Mesenchymal stem cell (in vitro differentiated cells and primary cell): ENCODE data around the gene ADGRF3. TPM values are rescaled to one million over a fixed set of nuclear protein-coding genes. Genes with fewer than 3 reads are reported as not detected.

Source experiments
- DNase-seq: peaks from one replicate; pipeline ENCODE4 v3.0.0-alpha.2; 2013
- H2AFZ ChIP-seq: one replicate; pipeline ENCODE4 v1.6.1; 2013; ENCODE audit warnings: low read depth, mild to moderate bottlenecking, control low read depth, inconsistent platforms, low read length, moderate library complexity
- H2AK5ac ChIP-seq: 2 replicates; pipeline ENCODE4 v1.6.1; 2013; ENCODE audit warnings: low read length, moderate library complexity, mild to moderate bottlenecking, inconsistent platforms; ENCODE audit not compliant: severe bottlenecking
- H2BK120ac ChIP-seq: one replicate; pipeline ENCODE4 v1.6.1; 2013; ENCODE audit warnings: low read depth, mild to moderate bottlenecking, inconsistent platforms, low read length, moderate library complexity
- H2BK12ac ChIP-seq, 2 experiments: one replicate each; pipeline ENCODE4 v1.6.1; 2013; ENCODE audit warnings: inconsistent platforms in 2 of 2, low read length in 2 of 2, mild to moderate bottlenecking in 2 of 2, moderate library complexity in 2 of 2, control low read depth in 1 of 2
- H2BK15ac ChIP-seq: one replicate; pipeline ENCODE4 v1.6.1; 2013; ENCODE audit warnings: mild to moderate bottlenecking, low read depth, inconsistent platforms; ENCODE audit not compliant: poor library complexity, severe bottlenecking
- H2BK5ac ChIP-seq: 2 replicates; pipeline ENCODE4 v1.6.1; 2013; ENCODE audit warnings: low read depth, mild to moderate bottlenecking, low read length, control low read depth, inconsistent platforms; ENCODE audit not compliant: poor library complexity, severe bottlenecking
- H3K14ac ChIP-seq, 2 experiments: one replicate each; pipeline ENCODE4 v1.6.1; 2013; ENCODE audit warnings: inconsistent platforms in 2 of 2, low read length in 2 of 2, control low read depth in 1 of 2, mild to moderate bottlenecking in 1 of 2, moderate library complexity in 1 of 2
- H3K18ac ChIP-seq, 2 experiments: one replicate each; pipeline ENCODE4 v1.6.1; 2013; ENCODE audit warnings: inconsistent platforms in 2 of 2, low read length in 2 of 2, control low read depth in 1 of 2, low read depth in 1 of 2, mild to moderate bottlenecking in 1 of 2
- H3K23ac ChIP-seq, 2 experiments: one replicate each; pipeline ENCODE4 v1.6.1; 2013; ENCODE audit warnings: inconsistent platforms in 2 of 2, low read length in 2 of 2, mild to moderate bottlenecking in 2 of 2, moderate library complexity in 2 of 2, control low read depth in 1 of 2
- H3K27ac ChIP-seq: 2 replicates; pipeline ENCODE4 v1.5.1; 2013; ENCODE audit warnings: mild to moderate bottlenecking, moderate library complexity, low read length, control low read depth, inconsistent platforms; ENCODE audit not compliant: poor library complexity, severe bottlenecking
- H3K27me3 ChIP-seq, 2 experiments: 2 replicates each; pipeline versions ENCODE4 v1.6.1 to v1.7.0; 2013; ENCODE audit warnings: low read length in 2 of 2, mild to moderate bottlenecking in 2 of 2, moderate library complexity in 2 of 2, control low read depth in 1 of 2, inconsistent platforms in 1 of 2; ENCODE audit not compliant: control insufficient read depth in 1 of 2, insufficient read depth in 1 of 2
- H3K36me3 ChIP-seq, 2 experiments: 2 replicates each; pipeline versions ENCODE4 v1.6.1 to v1.7.0; 2013; ENCODE audit warnings: low read length in 2 of 2, control low read depth in 1 of 2, inconsistent platforms in 1 of 2, low read depth in 1 of 2, mild to moderate bottlenecking in 1 of 2; ENCODE audit not compliant: insufficient read depth in 2 of 2, control insufficient read depth in 1 of 2
- H3K4ac ChIP-seq, 2 experiments: one replicate each; pipeline ENCODE4 v1.6.1; 2013; ENCODE audit warnings: inconsistent platforms in 2 of 2, low read length in 2 of 2, mild to moderate bottlenecking in 2 of 2, moderate library complexity in 2 of 2, control low read depth in 1 of 2, low read depth in 1 of 2
- H3K4me1 ChIP-seq: 2 replicates; pipeline ENCODE4 v1.6.1; 2013; ENCODE audit warnings: low read depth, low read length, control low read depth; ENCODE audit not compliant: control insufficient read depth, insufficient read depth
- H3K4me2 ChIP-seq: 2 replicates; pipeline ENCODE4 v1.6.1; 2013; ENCODE audit warnings: low read length, mild to moderate bottlenecking, inconsistent platforms; ENCODE audit not compliant: poor library complexity, severe bottlenecking
- H3K4me3 ChIP-seq, 2 experiments: 2 replicates each; pipeline versions ENCODE4 v1.5.1 to v1.7.0; 2013; ENCODE audit warnings: low read length in 2 of 2, mild to moderate bottlenecking in 2 of 2, control low read depth in 1 of 2, low read depth in 1 of 2; ENCODE audit not compliant: insufficient read depth in 1 of 2
- H3K79me1 ChIP-seq: replicated peaks from 2 replicates; pipeline ENCODE4 v1.6.1; 2013; ENCODE audit warnings: mild to moderate bottlenecking, control low read depth, low read length, inconsistent platforms; ENCODE audit not compliant: poor library complexity, severe bottlenecking
- H3K9ac ChIP-seq: 2 replicates; pipeline ENCODE4 v1.7.0; 2013; ENCODE audit warnings: mild to moderate bottlenecking, low read length, moderate library complexity
- H3K9me3 ChIP-seq: 2 replicates; pipeline ENCODE4 v1.7.0; 2013; ENCODE audit warnings: mild to moderate bottlenecking, low read length; ENCODE audit not compliant: control insufficient read depth
- H4K8ac ChIP-seq: one replicate; pipeline ENCODE4 v1.6.1; 2013; ENCODE audit warnings: inconsistent platforms, mild to moderate bottlenecking, low read length, moderate library complexity
- H4K91ac ChIP-seq: one replicate; pipeline ENCODE4 v1.6.1; 2013; ENCODE audit warnings: mild to moderate bottlenecking, low read length, inconsistent platforms
- WGBS: methylation state at CpG from one replicate; pipeline ENCODE4 v1.1.7; 2013; ENCODE audit warnings: mixed read lengths; 5-methylcytosine and 5-hydroxymethylcytosine counted together
- polyA plus RNA-seq, 2 experiments: library from polyadenylated mRNA; stranded (reverse); fragments of 200-250 nt; gene quantifications; one replicate each; pipeline ENCODE4 v1.2.3, GENCODE V29; 2013

ADGRF3 gene, protein sequence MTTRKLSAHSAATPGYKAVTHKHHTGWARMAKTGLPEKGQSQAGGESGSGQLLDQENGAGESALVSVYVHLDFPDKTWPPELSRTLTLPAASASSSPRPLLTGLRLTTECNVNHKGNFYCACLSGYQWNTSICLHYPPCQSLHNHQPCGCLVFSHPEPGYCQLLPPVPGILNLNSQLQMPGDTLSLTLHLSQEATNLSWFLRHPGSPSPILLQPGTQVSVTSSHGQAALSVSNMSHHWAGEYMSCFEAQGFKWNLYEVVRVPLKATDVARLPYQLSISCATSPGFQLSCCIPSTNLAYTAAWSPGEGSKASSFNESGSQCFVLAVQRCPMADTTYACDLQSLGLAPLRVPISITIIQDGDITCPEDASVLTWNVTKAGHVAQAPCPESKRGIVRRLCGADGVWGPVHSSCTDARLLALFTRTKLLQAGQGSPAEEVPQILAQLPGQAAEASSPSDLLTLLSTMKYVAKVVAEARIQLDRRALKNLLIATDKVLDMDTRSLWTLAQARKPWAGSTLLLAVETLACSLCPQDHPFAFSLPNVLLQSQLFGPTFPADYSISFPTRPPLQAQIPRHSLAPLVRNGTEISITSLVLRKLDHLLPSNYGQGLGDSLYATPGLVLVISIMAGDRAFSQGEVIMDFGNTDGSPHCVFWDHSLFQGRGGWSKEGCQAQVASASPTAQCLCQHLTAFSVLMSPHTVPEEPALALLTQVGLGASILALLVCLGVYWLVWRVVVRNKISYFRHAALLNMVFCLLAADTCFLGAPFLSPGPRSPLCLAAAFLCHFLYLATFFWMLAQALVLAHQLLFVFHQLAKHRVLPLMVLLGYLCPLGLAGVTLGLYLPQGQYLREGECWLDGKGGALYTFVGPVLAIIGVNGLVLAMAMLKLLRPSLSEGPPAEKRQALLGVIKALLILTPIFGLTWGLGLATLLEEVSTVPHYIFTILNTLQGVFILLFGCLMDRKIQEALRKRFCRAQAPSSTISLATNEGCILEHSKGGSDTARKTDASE
- polyA plus RNA-seq (2013, experiment 1 of 2): 0.11 TPM
- 0.10 TPM for polyA plus RNA-seq (2013, experiment 2 of 2)

DNA sequence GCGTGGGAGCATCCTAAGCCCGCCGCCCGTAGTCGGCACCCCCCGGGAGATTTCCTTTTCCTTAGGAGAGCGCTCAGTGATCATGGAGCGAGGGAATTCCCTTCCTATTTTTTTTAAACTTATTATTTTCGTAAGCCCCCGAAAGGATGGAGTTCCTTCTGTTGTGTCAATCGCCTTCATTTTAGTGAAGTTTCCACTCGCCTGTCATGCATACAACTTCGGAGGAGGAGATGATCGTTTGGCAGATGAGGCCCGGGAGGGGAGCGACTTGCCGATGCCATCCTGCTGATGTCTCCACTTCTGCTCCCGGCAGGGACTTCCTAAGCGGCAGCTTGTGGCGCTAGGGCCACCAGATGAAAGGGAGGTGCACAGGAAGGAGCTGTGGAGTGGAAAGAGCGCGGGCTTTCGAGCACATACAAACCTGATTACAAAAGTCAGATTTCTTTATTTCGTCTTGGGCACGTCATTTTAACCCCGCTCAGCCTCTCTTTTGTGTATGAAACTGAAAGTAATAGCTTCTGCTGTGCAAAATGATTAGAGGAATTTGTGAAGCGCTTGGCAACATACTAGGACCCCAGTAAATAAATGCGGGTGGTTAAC, at the start of gene ADGRF3:
ADGRF3 (minus strand) TSS at position 336 of the 600 bp plus-strand sequence. CDS start 555 bp downstream, outside the sequence.
- DNase-seq: peak; percentile 71
- H3K4me2 ChIP-seq: peak within 1 kb of the TSS; percentile 56
- H3K14ac ChIP-seq: peak within 1 kb of the TSS in 1 of 2 experiments; percentile 68
- H4K8ac ChIP-seq: peak within 1 kb of the TSS; percentile 1
- H3K9me3 ChIP-seq: no peaks in the 10 kb centered on the region
- peak within 1 kb of the TSS; percentile 91 to 100 for H3K4me3 ChIP-seq
- no peak within 1 kb of the TSS for H2BK5ac ChIP-seq
- no peak within 1 kb of the TSS for H2AK5ac ChIP-seq
- H3K9ac ChIP-seq: peak within 1 kb of the TSS; percentile 100
- H3K23ac ChIP-seq: peak within 1 kb of the TSS; percentile 49 to 89
- H2BK120ac ChIP-seq: peak within 1 kb of the TSS; percentile 30
- peak within 1 kb of the TSS in 1 of 2 experiments; percentile 72 for H3K4ac ChIP-seq
- H3K27ac ChIP-seq: peak within 1 kb of the TSS; percentile 97
- peak within 1 kb of the TSS in 1 of 2 experiments; percentile 90 for H3K18ac ChIP-seq
- H2AFZ ChIP-seq: peak within 1 kb of the TSS; percentile 66
- peaks cover 6% of the 10 kb centered on the region for H3K4me1 ChIP-seq
- H3K27me3 ChIP-seq: no peaks in the 10 kb centered on the region
- no peak within 1 kb of the TSS for H2BK15ac ChIP-seq
- 2% methylated on average over 22 of the region's 28 CpGs for WGBS
- H2BK12ac ChIP-seq: no peak within 1 kb of the TSS
- H4K91ac ChIP-seq: no peak within 1 kb of the TSS
- peaks cover 10% of the 10 kb centered on the region for H3K79me1 ChIP-seq
- H3K36me3 ChIP-seq: peaks cover 0 to 4% of the 10 kb centered on the region in 2 experiments

DNA sequence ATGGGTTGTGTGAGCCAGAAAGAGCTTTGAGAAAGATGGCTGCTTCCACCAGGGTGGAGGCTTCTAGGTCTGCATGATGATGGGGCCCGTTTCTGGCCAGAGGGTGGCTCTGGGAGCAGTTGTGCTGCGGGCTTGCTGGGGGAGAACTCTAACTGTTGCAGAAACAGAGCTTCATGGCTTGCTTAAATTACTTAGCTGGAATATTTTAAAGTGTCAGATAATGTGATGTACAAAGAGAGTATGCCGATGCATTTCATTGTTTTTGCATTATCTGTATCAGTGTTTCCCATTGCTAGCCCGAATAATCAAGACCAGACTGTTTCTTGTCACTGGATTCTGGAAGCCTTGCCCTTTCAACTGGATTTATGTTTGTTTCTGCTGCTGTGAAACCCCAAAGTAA, 48.8 kb upstream of the ADGRF3 start:
- DNase-seq: no peak
- no peak overlapping the region for H3K4ac ChIP-seq
- no peak overlapping the region for H2BK5ac ChIP-seq
- no peaks in the 10 kb centered on the region for H3K9me3 ChIP-seq
- no peak overlapping the region for H3K27ac ChIP-seq
- no peak overlapping the region for H3K4me2 ChIP-seq
- no peak overlapping the region for H3K23ac ChIP-seq
- peaks cover 4% of the 10 kb centered on the region for H3K4me1 ChIP-seq
- H3K9ac ChIP-seq: no peak overlapping the region
- H3K18ac ChIP-seq: no peak overlapping the region
- peaks cover 5% of the 10 kb centered on the region for H3K79me1 ChIP-seq
- no peak overlapping the region for H2BK120ac ChIP-seq
- no peak overlapping the region for H3K4me3 ChIP-seq
- no peak overlapping the region for H2BK12ac ChIP-seq
- WGBS: 89% methylated on average over 4 of the region's 4 CpGs
- H3K36me3 ChIP-seq: peaks cover 2 to 31% of the 10 kb centered on the region in 2 experiments
- H3K14ac ChIP-seq: no peak overlapping the region
- H3K27me3 ChIP-seq: no peaks in the 10 kb centered on the region
- no peak overlapping the region for H2BK15ac ChIP-seq
- H4K8ac ChIP-seq: no peak overlapping the region
- H2AK5ac ChIP-seq: no peak overlapping the region
- no peak overlapping the region for H4K91ac ChIP-seq
- H2AFZ ChIP-seq: no peak overlapping the region

DNA sequence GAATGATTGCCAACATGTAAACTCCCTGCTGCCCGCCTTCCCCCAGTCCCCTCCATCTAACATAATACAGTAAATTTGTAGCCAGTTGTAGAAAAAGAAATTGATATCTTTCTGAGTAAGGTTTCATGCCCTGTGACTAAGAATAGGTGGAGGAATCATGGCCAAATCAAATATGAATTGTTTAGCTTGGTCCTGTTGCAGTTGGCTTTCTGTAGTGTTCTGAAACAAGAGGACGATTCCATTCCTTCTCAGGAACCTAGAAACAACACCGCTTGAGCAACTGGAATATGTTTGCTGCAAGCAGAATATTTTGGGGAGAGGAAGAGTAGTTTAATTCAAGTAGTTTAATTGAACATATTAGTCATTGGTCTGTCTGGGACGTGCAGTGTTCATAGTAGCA, 48.1 kb upstream of the ADGRF3 start:
- H3K4me3 ChIP-seq: no peak overlapping the region
- H3K4me2 ChIP-seq: no peak overlapping the region
- H2BK120ac ChIP-seq: no peak overlapping the region
- 99% methylated on average over 3 of the region's 4 CpGs for WGBS
- no peak overlapping the region for H3K4ac ChIP-seq
- no peak overlapping the region for H2BK5ac ChIP-seq
- no peaks in the 10 kb centered on the region for H3K27me3 ChIP-seq
- no peaks in the 10 kb centered on the region for H3K9me3 ChIP-seq
- H2BK12ac ChIP-seq: no peak overlapping the region
- H3K4me1 ChIP-seq: peaks cover 3% of the 10 kb centered on the region
- no peak overlapping the region for H2AK5ac ChIP-seq
- no peak overlapping the region for H2BK15ac ChIP-seq
- H3K79me1 ChIP-seq: peaks cover 5% of the 10 kb centered on the region
- peaks cover 2 to 38% of the 10 kb centered on the region in 2 experiments for H3K36me3 ChIP-seq
- no peak overlapping the region for H4K8ac ChIP-seq
- no peak for DNase-seq
- no peak overlapping the region for H2AFZ ChIP-seq
- no peak overlapping the region for H3K14ac ChIP-seq
- H3K23ac ChIP-seq: no peak overlapping the region
- H3K18ac ChIP-seq: no peak overlapping the region
- H3K9ac ChIP-seq: no peak overlapping the region
- no peak overlapping the region for H4K91ac ChIP-seq
- H3K27ac ChIP-seq: no peak overlapping the region
